Amniotic epithelial cell (primary cell): Measurements from ENCODE around the gene GALNT16.

Experiments
- DNase-seq: peaks from one replicate; pipeline ENCODE4 v3.0.0-alpha.2; 2010; ENCODE audit warnings: low read depth

Gene GALNT16

GRCh38 chr14:69317102-69317755 is 57.3 kb downstream of the GALNT16 start:
- peak; percentile 91 for DNase-seq

- DNase-seq, result no peak
These were observed 57.8 kb downstream of the GALNT16 start for GRCh38 chr14:69317780-69318179.

GRCh38 chr14:69318241-69318640 is 58.3 kb downstream of the GALNT16 start:
- DNase-seq, result no peak

DNA sequence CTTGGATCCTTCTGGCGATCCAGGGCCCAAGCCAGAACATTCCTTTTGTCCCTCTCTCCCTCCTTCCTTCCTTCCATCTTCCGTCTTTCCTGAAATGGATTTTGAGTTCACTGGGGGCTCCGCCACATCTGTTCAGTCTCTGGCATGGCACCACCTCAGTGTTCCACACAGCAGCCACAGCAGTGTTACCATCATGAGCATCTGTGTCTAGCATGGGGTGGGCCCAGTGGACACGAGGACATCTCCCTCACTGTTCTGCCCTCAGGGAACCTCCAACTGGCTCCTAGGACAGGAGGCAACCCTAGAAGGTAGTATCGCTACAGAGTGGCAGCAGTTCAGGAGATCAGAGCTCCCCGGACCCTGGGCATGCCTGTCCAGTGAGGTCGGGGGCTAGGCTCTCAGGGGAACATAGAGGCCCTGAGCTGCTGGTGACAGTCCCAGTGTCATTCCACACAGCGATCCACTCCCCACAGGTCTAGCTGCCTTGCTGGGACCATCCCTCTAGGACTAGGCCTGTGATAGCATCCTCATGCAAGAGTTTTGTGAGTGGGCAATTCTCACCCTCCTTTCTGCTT is 59.0 kb downstream of the GALNT16 start:
- DNase-seq, result no peak

DNA sequence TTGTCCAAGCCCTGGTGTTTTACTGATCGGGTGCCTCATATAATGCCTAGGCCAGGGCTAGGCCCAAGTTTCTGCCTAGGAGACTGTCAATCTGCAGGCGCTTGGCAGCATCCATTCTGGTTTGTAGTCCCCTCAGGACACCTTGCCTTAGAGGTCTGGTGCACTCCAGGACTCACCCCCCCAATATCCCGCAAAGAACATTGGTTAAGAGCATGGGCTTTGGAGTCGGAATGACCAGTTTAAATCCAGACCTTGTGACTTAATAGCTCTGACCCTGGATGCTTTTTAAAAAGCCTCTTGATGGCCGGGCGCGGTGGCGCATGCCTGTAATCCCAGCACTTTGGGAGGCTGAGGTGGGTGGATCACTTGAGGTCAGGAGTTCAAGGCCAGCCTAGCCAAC is 60.0 kb downstream of the GALNT16 start:
- no peak for DNase-seq

GRCh38 chr14:69320581-69321365 is 60.8 kb downstream of the GALNT16 start:
- DNase-seq, result no peak

GRCh38 chr14:69321601-69322330 is 61.8 kb downstream of the GALNT16 start:
- no peak for DNase-seq

DNA sequence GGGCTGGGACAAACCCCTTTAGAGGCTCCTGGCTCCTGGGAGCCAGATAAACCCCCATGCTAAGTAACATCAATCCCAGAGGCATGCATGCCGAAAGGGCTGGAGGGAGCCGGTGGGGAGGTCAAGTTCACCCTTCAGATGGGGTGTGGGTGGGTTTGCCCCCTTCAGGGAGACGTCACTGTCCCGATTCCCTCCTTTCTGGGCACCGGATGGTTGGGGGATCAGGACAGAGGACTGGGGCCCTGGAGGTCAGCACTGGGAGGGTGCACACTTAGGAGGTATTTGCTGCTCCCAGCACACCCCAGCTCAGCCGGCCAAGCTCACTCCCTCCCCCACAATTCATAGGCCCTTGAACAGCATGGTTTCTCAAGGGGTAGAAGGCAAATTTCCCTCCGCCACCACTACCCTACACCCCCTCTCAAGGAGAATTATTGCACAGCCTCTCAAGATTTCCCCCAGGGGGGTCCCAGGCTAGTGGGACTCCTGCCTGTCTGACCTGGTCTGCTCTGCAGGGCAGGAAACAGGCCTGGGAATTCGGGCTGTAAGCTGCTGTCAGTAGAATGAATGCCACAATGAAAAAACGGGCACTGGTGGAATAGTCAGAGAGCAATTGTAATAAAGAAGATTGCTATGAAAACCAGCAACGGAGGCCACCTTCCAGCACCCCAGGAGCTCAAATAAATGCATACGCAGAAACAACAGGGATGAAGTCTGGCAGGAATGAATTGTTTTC is 63.5 kb downstream of the GALNT16 start:
- DNase-seq, result no peak

DNA sequence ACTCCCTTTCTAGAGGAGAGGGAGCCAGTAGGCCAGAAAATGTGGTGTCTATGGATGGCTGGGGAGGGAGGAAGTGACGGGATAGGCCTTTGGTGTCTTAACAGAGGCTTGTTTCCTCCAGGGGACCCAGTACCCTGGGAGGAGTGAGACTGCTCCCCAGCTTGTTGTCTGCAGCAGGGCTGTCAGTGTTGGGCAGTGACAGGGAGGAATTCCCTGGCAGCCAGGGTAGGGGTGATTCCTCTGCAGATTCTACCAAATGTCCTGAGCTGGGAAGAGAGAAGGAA is 64.0 kb downstream of the GALNT16 start:
- DNase-seq, result no peak

DNA sequence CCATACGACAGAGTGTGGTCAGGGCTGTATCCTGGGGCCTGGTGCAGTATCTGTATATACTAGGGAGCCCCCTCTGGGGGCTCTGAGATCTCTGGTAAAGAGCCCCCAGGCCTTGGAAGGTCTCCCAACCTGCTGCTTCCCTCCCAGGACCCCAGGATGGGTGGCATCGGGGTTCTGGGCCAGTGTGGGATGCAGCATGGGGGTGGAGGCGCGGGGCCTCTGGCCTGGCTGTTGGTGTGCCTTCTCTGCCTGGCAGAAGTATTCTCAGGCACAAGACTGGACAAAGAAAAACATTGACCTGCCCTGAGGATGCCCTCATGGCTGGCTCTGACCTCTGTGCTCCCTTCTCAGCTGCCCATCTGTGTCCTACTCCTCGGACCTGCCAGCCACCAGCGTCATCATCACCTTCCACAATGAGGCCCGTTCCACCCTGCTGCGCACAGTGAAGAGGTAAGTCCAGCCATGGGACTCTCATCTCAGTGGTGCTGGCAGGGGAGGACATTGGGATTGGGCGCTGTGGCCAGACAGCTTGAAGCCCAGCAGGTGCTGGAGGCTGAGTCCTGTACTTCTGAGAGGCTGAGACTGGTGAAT is 64.5 kb downstream of the GALNT16 start:
- DNase-seq, result no peak

DNA sequence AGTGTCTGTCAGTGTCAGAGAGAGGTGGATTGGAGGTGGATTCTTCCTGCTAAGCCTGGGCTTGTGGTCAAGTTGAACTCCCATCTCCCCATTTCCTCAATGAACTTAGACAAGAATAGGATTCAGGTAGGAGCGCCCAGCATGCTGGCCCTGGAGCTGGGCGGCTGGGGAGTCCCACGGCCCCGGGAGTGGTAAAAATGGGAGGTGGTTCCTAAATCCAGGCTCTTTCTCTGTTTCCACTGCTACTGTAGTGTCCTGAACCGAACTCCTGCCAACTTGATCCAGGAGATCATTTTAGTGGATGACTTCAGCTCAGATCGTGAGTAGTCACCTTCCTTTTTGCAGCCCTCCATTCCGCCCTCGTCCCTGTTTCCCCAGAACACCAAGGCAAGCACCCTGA is 65.1 kb downstream of the GALNT16 start:
- no peak for DNase-seq

DNA sequence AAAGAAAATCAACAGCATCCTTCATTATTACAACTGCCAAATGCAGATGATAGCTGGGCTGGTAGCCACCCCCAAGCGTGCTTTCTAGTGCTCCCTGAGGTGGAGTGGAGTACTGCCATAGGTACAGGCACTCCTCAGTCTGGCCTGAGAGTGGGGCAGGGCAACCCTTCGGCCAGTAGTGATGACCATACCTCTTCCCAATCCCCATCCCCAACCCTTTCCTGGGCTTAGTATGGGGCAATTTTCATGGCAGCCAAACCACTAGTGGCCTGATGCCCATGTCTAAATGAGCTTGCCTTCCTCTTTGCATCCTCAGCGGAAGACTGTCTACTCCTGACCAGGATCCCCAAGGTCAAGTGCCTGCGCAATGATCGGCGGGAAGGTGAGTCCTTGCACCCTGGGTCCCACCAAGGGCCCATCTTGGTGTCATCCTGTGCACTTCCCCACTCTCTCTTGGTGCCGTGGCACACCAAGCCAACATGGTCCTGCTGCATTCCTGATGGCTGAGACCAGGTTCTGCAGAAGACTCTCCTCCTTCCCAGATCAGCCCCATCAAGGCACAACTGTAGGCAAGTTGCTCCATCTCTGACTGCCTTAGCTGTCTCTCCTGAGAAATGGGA is 65.8 kb downstream of the GALNT16 start:
- no peak for DNase-seq

DNA sequence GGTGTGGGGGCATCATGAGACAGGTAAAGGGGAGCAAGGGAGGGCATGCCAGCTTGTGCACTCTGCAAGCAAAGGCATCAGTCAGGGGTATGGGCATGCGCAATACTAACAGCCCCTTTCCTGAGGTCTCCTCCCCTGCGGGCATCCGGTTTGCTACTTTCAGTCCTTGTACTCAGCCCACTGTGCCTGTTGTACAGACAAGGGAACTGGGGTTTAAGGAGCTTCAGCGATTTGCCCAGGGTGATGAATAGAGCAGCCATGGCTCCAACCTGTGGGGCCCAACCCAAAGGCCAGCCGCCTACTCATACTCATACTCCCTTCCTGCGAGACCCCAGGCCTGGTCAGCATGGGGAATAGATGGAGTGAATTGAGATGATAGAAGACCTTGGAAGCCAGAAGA is 66.7 kb downstream of the GALNT16 start:
- no peak for DNase-seq

DNA sequence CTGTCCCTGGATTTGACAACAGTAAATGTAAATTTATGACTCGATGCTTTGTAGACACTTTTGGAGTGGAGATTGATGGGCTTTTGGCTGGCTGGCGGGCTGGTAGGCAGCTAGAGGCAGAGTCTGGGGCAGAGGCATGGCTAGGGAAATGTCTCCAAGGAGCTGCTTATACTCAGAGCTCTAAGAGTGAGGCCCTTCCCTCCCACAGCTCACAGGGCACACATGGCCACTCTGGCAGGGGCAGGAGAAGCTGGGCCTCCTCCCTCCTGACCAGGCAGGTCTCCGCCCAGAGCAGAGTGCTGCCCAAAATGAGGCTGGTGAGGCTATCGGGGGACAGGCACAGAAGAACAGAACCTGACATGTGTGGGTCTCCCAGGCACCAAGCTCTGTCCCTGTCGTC is 67.5 kb downstream of the GALNT16 start:
- no peak for DNase-seq

- no peak for DNase-seq
These were observed 68.4 kb downstream of the GALNT16 start for GRCh38 chr14:69328317-69328716.

DNA sequence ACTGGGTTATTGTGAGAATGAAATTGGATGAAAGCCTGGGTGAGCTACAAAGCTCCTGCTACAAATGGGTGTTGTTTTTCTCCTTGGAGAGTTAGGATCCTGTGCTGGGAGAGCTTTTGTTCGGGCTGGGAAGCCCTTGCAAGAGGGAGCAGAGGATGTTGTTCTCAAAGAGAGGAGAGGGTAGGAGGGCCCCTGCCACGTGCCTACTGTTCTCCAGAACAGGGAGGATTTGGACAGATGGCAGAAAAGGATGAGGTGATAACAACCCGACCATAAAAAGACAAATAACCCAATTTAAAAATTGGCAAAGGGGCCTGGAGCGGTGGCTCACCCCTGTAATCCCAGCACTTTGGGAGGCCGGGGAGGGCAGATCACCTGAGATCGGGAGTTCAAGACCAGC is 68.8 kb downstream of the GALNT16 start:
- DNase-seq, result no peak

DNA sequence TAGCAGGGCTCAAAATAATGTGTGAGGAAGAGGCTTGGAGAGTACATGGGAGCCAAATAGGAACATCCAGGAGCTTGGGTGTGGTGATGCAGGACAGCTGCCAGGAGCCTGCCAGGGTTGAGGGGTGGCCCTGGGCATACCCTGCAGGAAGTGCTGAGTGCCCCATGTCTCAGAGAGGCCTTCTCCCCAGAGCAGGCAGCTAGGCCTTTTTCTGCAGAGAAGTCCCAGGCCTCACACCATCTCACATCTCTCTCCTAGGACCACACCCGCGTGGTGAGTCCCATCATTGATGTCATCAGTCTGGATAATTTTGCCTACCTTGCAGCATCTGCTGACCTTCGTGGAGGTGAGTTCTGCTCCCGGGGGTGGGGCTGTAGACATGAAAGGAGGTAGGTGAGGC is 71.2 kb downstream of the GALNT16 start:
- no peak for DNase-seq

GRCh38 chr14:69332782-69333395 is 72.9 kb downstream of the GALNT16 start:
- no peak for DNase-seq

DNA sequence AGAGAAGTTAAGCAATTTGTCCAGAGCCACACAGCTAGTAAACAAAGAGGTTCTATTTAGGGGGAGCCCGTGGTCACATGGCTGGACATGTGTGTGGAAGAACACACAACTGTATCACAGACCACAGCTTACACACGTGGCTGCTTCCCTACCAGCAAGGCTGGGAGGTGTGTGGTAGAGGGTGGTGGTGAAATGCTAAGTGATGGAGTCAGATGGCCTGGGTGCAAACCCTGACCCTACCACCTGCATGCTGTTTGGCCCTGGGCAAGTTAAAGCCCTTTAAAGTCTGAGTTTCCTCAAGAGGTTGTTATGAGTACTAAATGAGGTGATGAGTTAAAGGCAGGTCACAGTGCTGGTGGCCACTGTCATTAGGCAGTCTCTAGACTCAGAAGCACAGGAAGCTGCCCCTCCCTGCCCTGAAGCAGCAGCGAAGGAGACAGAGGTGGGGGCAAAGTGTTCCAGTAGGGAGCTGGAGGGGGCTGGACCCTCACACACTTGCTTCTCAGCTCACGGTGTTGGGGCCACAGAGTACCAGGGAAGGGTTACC is 73.9 kb downstream of the GALNT16 start:
- DNase-seq, result no peak

GRCh38 chr14:69334576-69334975 is 74.6 kb downstream of the GALNT16 start:
- no peak for DNase-seq

DNA sequence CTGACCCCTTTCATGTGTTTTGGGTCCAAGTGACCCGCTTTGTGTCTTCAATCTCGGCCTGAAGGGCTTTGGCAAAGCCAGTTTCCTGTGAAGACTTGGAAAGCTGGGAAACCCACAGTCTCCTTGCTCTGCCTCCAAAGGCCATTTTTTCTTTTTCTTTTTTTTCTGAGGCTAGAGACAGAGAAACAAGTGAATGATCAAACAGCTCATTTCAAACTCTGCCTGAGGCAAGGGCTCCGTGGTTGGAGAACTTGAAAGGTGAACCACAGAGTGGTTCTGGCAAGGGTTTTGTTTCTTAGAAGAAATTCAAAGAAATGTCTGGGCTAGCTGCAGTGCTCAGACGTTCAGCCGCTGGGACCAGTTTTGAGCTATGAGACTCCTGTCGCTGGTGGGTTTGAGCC is 75.4 kb downstream of the GALNT16 start:
- no peak for DNase-seq
